NK-92 (cell line): ENCODE measurements around the gene AVPR1B.
"Not testable (repeated sequence)": the region's sequence is repeated elsewhere in the genome, so short reads cannot be mapped to it uniquely, and the experiment has no call there.

Source experiments
- DNase-seq: peaks from one replicate; lab custom pipeline; 2025; ENCODE audit not compliant: unreplicated experiment; lab: John Stamatoyannopoulos, UW

Gene AVPR1B

DNA sequence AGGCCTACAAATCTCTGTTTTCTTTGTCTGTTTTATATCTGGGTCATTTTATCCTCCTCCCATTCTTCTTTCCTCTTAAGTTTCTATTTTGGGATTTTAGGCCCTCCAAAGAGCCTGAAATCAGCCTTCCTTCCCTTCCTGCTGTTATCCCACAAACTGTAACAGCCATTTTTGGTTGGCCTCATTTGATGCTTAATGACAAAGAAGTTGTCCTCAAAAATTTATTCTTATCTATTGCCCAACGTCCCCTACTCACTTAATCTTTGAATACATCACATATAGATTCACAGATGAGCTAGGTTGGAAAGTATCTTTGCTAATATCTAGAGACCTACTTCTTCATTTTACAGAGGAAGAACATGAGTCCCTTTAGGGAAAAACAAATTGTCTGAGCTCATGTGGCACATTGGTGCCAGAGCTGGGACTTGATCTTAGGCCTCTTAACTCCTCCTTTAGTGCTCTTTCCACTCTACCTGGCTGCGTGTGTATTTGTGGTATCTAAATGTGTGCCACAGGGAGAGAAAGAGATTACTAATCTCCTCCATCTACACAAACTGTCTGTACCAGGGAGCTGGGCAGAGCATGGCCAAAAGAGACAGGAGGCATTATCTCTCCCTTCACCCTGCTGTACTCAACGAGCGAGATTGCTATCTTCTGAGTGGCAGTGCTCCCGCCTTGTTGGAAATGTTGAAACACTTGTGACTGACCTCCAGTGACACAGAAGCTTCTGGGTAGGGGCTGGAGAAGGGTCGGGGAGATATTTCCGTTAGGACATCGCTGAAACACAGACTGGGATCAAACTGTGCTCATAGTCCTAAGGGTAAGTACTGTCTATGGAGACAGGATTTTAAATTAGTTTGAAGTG is 34.1 kb downstream of the AVPR1B start:
- no peak for DNase-seq

GRCh38 chr1:206081856-206082255 is 35.3 kb downstream of the AVPR1B start:
- DNase-seq = no peak

- DNase-seq = no peak
Observed at GRCh38 chr1:206080026-206080820, 37.0 kb downstream of the AVPR1B start.

GRCh38 chr1:206079135-206079534 is 38.1 kb downstream of the AVPR1B start:
- no peak for DNase-seq

DNA sequence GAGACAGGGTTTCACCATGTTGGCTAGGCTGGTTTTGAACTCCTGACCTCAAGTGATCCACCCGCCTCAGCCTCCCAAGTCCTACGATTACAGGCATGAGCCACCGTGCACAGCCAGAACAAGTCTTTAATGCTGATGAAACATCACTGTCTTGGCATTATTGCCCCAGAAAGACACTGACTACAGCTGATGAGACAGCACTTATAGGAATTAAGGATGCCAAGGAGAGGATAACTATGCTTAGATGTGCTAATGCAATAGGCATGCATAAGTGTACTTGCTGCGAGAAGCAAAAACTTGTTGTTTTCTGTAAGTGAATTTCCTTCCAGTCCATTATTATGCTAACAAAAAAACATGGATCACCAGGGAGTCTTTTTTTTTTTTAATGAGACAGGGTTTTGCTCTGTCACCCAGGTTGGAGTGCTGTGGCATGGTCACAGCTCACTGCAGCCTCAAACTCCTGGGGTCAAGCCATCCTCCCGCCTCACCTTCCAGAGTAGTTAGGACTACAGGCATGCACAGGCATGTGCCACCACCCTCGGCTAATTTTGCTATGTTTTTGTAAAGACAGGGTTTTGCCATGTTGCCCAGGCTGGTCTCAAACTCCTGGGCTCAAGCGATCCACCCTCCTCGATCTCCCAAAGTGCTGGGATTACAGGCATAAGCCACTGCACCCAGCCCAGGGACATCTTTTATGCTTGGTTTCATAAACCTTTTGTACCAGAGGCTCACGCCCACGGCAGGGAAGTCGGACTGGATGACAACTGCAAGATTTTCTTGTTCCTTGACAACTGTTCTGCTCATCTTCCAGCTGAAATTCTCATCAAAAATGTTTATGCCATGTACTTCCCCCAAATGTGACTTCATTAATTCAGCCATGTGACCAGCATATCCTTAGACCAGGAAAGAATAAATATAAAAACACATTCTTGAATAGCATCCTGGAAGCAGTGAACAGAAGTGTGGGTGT is 41.1 kb downstream of the AVPR1B start:
- no peak for DNase-seq

- DNase-seq = no peak
Observed at GRCh38 chr1:206074839-206075238, 42.3 kb downstream of the AVPR1B start.

DNA sequence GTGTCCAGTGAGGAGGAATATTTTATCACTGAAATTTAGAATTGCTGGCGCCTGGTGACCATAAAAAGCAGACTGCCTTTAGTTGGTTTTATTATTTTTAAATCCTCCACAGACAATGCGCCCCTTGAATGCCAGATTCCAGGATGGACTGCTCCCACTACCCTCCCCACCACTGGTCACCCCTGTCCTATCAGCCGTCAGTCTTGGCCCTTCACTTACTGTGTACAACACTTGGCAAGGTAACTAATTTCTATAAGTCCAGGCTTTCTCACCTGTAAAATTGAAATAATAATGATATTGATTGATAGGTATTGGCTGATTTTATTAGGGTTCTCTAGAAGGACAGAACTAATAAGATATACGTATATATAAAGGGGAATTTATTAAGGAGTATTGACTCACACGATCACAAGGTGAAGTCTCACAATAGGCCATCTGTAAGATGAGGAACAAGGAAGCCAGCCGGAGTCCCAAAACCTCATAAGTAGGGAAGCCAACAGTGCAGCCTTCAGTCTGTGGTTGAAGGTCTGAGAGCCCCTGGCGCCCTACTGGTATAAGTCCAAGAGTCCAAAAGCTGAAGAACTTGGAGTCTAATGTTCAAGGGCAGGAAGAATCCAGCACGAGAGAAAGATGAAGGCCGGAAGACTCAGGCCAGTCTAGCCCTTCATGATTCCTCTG is 46.4 kb downstream of the AVPR1B start:
- no peak for DNase-seq

- DNase-seq = no peak
Observed at GRCh38 chr1:206068314-206068713, 48.9 kb downstream of the AVPR1B start.

DNA sequence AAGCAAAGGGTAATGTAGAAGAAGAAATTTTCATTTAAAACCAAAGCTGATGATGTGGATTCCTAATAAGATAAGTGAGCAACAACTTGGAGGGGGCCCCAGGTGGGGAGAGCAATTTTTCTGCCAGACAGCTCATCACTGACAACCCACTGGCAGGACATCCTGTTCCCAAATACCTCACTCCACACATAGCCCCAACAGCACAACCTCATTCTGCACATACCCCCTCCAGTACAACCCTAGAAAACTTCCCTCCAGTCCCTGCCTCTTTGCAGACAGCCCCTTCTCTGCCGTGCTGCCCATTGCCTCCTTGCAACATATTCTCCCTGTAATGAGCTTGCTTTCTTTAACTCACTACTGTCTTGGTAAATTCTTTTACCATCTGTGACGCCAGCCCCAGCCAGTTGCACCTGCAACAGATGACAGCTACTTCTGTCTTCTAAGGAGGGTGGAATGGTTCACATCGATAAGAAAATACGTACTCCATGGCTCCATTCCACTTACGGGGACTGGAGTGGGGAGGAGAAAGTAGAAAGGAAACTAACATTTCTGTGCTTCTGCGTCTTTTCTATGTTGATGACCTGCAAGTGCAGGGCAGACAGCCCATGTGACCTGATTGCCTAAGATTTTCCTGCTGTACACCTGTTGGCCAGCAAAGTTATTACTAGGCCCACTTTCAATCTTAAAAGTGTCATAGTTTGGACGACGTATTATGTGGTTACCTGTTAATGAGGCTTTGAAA is 49.5 kb downstream of the AVPR1B start:
- DNase-seq = no peak

GRCh38 chr1:206066479-206067171 is 50.6 kb downstream of the AVPR1B start:
- DNase-seq = no peak

DNA sequence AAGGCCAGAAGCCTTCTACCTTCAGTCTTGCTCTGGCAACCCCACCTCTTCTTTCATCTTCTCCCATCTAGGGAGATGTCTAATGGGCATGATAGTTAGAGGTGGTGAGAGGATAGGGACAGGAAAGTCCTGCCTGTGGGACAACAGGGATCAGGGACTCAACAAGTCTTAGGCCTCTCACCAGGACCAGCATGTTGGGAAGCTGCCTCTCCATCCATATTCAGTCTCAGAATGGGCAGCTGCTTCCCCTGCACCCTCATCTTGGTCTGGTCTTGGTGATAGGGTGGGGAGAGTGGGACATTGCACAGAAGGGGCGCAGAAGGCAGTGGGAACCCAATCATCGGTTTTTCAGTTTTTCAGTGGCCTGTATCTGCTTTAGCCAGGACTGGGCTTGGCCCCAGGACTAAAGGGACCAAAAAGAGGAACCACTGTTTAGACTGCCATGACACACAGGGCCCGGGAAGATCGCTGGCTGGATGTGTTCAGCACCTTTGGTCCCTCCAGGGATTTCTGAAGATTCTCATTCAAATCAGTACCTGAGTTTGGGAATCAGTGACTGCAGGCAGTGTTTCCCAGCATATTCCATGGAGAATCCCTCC is 51.5 kb downstream of the AVPR1B start:
- DNase-seq = no peak

DNA sequence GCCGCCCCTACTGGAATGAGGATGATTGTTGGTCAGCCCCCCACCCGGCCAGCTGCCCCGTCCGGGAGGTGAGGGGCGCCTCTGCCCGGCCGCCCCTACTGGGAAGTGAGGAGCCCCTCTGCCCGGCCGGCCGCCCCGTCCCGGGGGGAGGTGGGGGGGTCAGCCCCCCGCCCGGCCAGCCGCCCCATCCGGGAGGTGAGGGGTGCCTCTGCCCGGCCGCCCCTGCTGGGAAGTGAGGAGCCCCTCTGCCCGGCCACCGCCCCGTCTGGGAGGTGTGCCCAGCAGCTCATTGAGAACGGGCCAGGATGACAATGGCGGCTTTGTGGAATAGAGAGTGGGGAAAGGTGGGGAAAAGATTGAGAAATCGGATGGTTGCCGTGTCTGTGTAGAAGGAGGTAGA is 52.7 kb downstream of the AVPR1B start:
- not testable (repeated sequence) for DNase-seq

DNA sequence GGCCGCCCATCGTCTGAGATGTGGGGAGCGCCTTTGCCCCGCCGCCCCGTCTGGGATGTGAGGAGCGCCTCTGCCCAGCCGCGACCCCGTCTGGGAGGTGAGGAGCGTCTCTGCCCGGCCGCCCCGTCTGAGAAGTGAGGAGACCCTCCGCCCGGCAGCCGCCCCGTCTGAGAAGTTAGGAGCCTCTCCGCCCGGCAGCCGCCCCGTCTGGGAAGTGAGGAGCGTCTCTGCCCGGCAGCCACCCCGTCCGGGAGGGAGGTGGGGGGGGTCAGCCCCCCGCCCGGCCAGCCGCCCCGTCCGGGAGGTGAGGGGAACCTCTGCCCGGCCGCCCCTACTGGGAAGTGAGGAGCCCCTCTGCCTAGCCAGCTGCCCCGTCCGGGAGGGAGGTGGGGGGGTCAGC is 53.2 kb downstream of the AVPR1B start:
- DNase-seq = not testable (repeated sequence)

- no peak for DNase-seq
Observed at GRCh38 chr1:206062464-206062863, 54.7 kb downstream of the AVPR1B start.

GRCh38 chr1:206060844-206061243 is 56.3 kb downstream of the AVPR1B start:
- no peak for DNase-seq
